Astrocyte (in vitro differentiated cells and primary cell): ENCODE measurements around the gene PROX2. TPM values are rescaled to one million over a fixed set of nuclear protein-coding genes. Genes with fewer than 3 reads are reported as not detected.

Experiments
- DNase-seq: peaks from one replicate; pipeline ENCODE4 v3.0.0-alpha.2; 2010; ENCODE audit warnings: low read depth
- FAIRE-seq: peaks from 2 replicates; lab custom pipeline; 2011; peaks lifted over from hg19 to GRCh38; lab: Jason Lieb, UNC
- H2AFZ ChIP-seq: 2 replicates; pipeline ENCODE4 v1.6.0; 2012; ENCODE audit warnings: low read depth, low read length, inconsistent platforms
- H3K27ac ChIP-seq: 2 replicates; pipeline ENCODE4 v1.5.1; 2011; ENCODE audit warnings: low read depth, low read length, inconsistent platforms
- H3K27me3 ChIP-seq: 2 replicates; pipeline ENCODE4 v1.6.0; 2011; ENCODE audit warnings: low read length, inconsistent platforms; ENCODE audit not compliant: insufficient read depth
- H3K36me3 ChIP-seq: 2 replicates; pipeline ENCODE4 v1.5.1; 2011; ENCODE audit warnings: low read length, inconsistent platforms; ENCODE audit not compliant: insufficient read depth
- H3K4me1 ChIP-seq: 2 replicates; pipeline ENCODE4 v1.5.1; 2011; ENCODE audit warnings: low read length, inconsistent platforms; ENCODE audit not compliant: insufficient read depth
- H3K4me2 ChIP-seq: 2 replicates; pipeline ENCODE4 v1.6.0; 2012; ENCODE audit warnings: low read length, inconsistent platforms
- H3K4me3 ChIP-seq: 2 replicates; pipeline ENCODE4 v1.5.1; 2011; ENCODE audit warnings: low read depth, mild to moderate bottlenecking, low read length, inconsistent platforms; ENCODE audit not compliant: insufficient read depth
- H3K79me2 ChIP-seq: 2 replicates; pipeline ENCODE4 v1.6.0; 2012; ENCODE audit warnings: mild to moderate bottlenecking, low read length, inconsistent platforms; ENCODE audit not compliant: insufficient read depth
- H3K9ac ChIP-seq: 2 replicates; pipeline ENCODE4 v1.6.0; 2012; ENCODE audit warnings: mild to moderate bottlenecking, low read length, inconsistent platforms
- H3K9me3 ChIP-seq: 2 replicates; pipeline ENCODE4 v1.5.1; 2012; ENCODE audit warnings: low read depth, mild to moderate bottlenecking, low read length, inconsistent platforms; ENCODE audit not compliant: insufficient read depth
- H4K20me1 ChIP-seq: 2 replicates; pipeline ENCODE4 v1.6.0; 2012; ENCODE audit warnings: low read length, inconsistent platforms; ENCODE audit not compliant: insufficient read depth
- H3K27ac Mint-ChIP-seq: one replicate; pipeline ENCODE4 v1.8.0; 2021; ENCODE audit warnings: mild to moderate bottlenecking, mixed read lengths; ENCODE audit not compliant: unreplicated experiment
- H3K27me3 Mint-ChIP-seq: one replicate; pipeline ENCODE4 v1.8.0; 2021; ENCODE audit warnings: low read depth, mixed read lengths; ENCODE audit not compliant: unreplicated experiment
- H3K36me3 Mint-ChIP-seq: one replicate; pipeline ENCODE4 v1.8.0; 2021; ENCODE audit warnings: low read depth, mixed read lengths; ENCODE audit not compliant: unreplicated experiment
- H3K4me1 Mint-ChIP-seq: one replicate; pipeline ENCODE4 v1.8.0; 2021; ENCODE audit warnings: low read depth, mixed read lengths; ENCODE audit not compliant: unreplicated experiment
- H3K4me3 Mint-ChIP-seq: one replicate; pipeline ENCODE4 v1.8.0; 2021; ENCODE audit warnings: mild to moderate bottlenecking, moderate library complexity, mixed read lengths; ENCODE audit not compliant: unreplicated experiment
- H3K9me3 Mint-ChIP-seq: one replicate; pipeline ENCODE4 v1.8.0; 2021; ENCODE audit warnings: mild to moderate bottlenecking, mixed read lengths; ENCODE audit not compliant: unreplicated experiment
- CTCF ChIP-seq: IDR thresholded peaks from 2 replicates; pipeline ENCODE4 v1.5.1; 2011; ENCODE audit warnings: low read depth, mild to moderate bottlenecking, inconsistent platforms, low read length, moderate library complexity; ENCODE audit not compliant: insufficient read depth
- EZH2 ChIP-seq: IDR thresholded peaks from 2 replicates; pipeline ENCODE4 v1.6.1; 2012; ENCODE audit warnings: mild to moderate bottlenecking, low read length, inconsistent platforms; ENCODE audit not compliant: insufficient read depth
- total RNA-seq: library from RNA; stranded (reverse); gene quantifications from 2 replicates; pipeline ENCODE4 v1.2.1, GENCODE V29; 2021

The PROX2 gene
- total RNA-seq, 1 donor from 2014 or later, result not detected

- H3K4me3 Mint-ChIP-seq, result no peak overlapping the region
These were observed 12.5 kb upstream of the PROX2 start for GRCh38 chr14:74888164-74889158.

GRCh38 chr14:74886001-74886400 is 10.1 kb upstream of the PROX2 start:
- H3K4me3 Mint-ChIP-seq, result no peak overlapping the region
- DNase-seq (peak; percentile 93), FAIRE-seq (no peak)
- no peak overlapping the region for H3K27ac Mint-ChIP-seq
- H2AFZ ChIP-seq, result no peak overlapping the region
- no peaks in the 10 kb centered on the region for H3K27me3 ChIP-seq
- H3K79me2 ChIP-seq, result peaks cover 79% of the 10 kb centered on the region
- H3K4me2 ChIP-seq, result peak overlapping the region; percentile 37
- peaks cover 20% of the 10 kb centered on the region for H3K36me3 ChIP-seq
- peak overlapping the region; percentile 6 for H3K9ac ChIP-seq
- H3K27me3 Mint-ChIP-seq, result no peaks in the 10 kb centered on the region
- H4K20me1 ChIP-seq, result peaks cover 77% of the 10 kb centered on the region
- H3K36me3 Mint-ChIP-seq, result peaks cover 4% of the 10 kb centered on the region
- no peak overlapping the region for H3K4me3 ChIP-seq
- H3K4me1 ChIP-seq, result peaks cover 22% of the 10 kb centered on the region
- TF ChIP-seq EZH2, result no peak
- no peak for TF ChIP-seq CTCF
- H3K4me1 Mint-ChIP-seq, result peaks cover 44% of the 10 kb centered on the region
- H3K9me3 Mint-ChIP-seq, result peaks cover 2% of the 10 kb centered on the region
- no peaks in the 10 kb centered on the region for H3K9me3 ChIP-seq
- H3K27ac ChIP-seq, result no peak overlapping the region

More at GRCh38 chr14:74888164-74889158, 12.5 kb upstream of the PROX2 start:
- H3K27me3 Mint-ChIP-seq, result no peaks in the 10 kb centered on the region
- peak; percentile 31 for DNase-seq
- peaks cover 40% of the 10 kb centered on the region for H3K4me1 Mint-ChIP-seq
- TF ChIP-seq EZH2 (no peak), CTCF (no peak)
- H3K9me3 ChIP-seq, result no peaks in the 10 kb centered on the region
- no peak for FAIRE-seq
- H3K9me3 Mint-ChIP-seq, result no peaks in the 10 kb centered on the region
- H4K20me1 ChIP-seq, result peaks cover 86% of the 10 kb centered on the region
- no peak overlapping the region for H3K27ac ChIP-seq
- peak overlapping the region; percentile 14 for H3K4me2 ChIP-seq
- H3K27ac Mint-ChIP-seq, result no peak overlapping the region
- H3K36me3 ChIP-seq, result peaks cover 40% of the 10 kb centered on the region
- H3K9ac ChIP-seq, result no peak overlapping the region
- no peaks in the 10 kb centered on the region for H3K27me3 ChIP-seq
- no peak overlapping the region for H2AFZ ChIP-seq
- H3K36me3 Mint-ChIP-seq, result peaks cover 13% of the 10 kb centered on the region
- H3K4me3 ChIP-seq, result no peak overlapping the region
- H3K4me1 ChIP-seq, result peaks cover 31% of the 10 kb centered on the region
- H3K79me2 ChIP-seq, result peaks cover 62% of the 10 kb centered on the region
